ENCODE results near the gene PLXNA4. TPM values are rescaled to one million over a fixed set of nuclear protein-coding genes. Genes with fewer than 3 reads are reported as not detected.

Gene PLXNA4
- total RNA-seq, 1 donor from 2014 or later = 14.0 TPM

GRCh38 chr7:132418840-132419239 is 157.4 kb downstream of the PLXNA4 start:
- intact Hi-C loops (cut with DNase I) = no loop called here

GRCh38 chr7:132417103-132417906 is 159.0 kb downstream of the PLXNA4 start:
- H3K4me3 ChIP-seq = no peak overlapping the region
- no peaks in the 10 kb centered on the region for H3K4me1 ChIP-seq
- TF ChIP-seq CTCF (IDR thresholded peaks at IDR 0.05) (no peak), POLR2AphosphoS5 (IDR thresholded peaks at IDR 0.05; ENCODE audit: insufficient read depth in 1 of 2, low read depth in 1 of 2) (no peak), POLR2A (IDR thresholded peaks at IDR 0.05) (no peak)
- no peaks in the 10 kb centered on the region for H3K36me3 ChIP-seq
- H3K9me3 ChIP-seq = no peaks in the 10 kb centered on the region
- intact Hi-C loops (cut with DNase I) = no loop called here
- H3K27ac ChIP-seq = no peak overlapping the region
- no peaks in the 10 kb centered on the region for H3K27me3 ChIP-seq
- no peak for DNase-seq (ENCODE audit: extremely low spot score in 2 of 2)

More at GRCh38 chr7:132418840-132419239, 157.4 kb downstream of the PLXNA4 start:
- no peak overlapping the region for H3K4me3 ChIP-seq
- no peaks in the 10 kb centered on the region for H3K27me3 ChIP-seq
- H3K27ac ChIP-seq = no peak overlapping the region
- no peaks in the 10 kb centered on the region for H3K4me1 ChIP-seq
- no peaks in the 10 kb centered on the region for H3K9me3 ChIP-seq
- DNase-seq (ENCODE audit: extremely low spot score in 2 of 2) = no peak
- TF ChIP-seq CTCF (IDR thresholded peaks at IDR 0.05) = no peak
- TF ChIP-seq POLR2AphosphoS5 (IDR thresholded peaks at IDR 0.05; ENCODE audit: insufficient read depth in 1 of 2, low read depth in 1 of 2) = no peak
- TF ChIP-seq POLR2A (IDR thresholded peaks at IDR 0.05) = no peak
- no peaks in the 10 kb centered on the region for H3K36me3 ChIP-seq

GRCh38 chr7:132416395-132416794 is 159.9 kb downstream of the PLXNA4 start:
- no peaks in the 10 kb centered on the region for H3K36me3 ChIP-seq
- no peaks in the 10 kb centered on the region for H3K9me3 ChIP-seq
- no peaks in the 10 kb centered on the region for H3K4me1 ChIP-seq
- no peak overlapping the region for H3K27ac ChIP-seq
- intact Hi-C loops (cut with DNase I) = no loop called here
- no peak overlapping the region for H3K4me3 ChIP-seq
- DNase-seq (ENCODE audit: extremely low spot score in 2 of 2) = no peak
- no peak for TF ChIP-seq POLR2AphosphoS5 (IDR thresholded peaks at IDR 0.05; ENCODE audit: insufficient read depth in 1 of 2, low read depth in 1 of 2)
- TF ChIP-seq POLR2A (IDR thresholded peaks at IDR 0.05) = no peak
- TF ChIP-seq CTCF (IDR thresholded peaks at IDR 0.05) = no peak
- no peaks in the 10 kb centered on the region for H3K27me3 ChIP-seq

- Histone ChIP-seq H3K27ac (no peak overlapping the region), H3K4me1 (peaks cover 3% of the 10 kb centered on the region), H3K9me3 (no peaks in the 10 kb centered on the region), H3K27me3 (no peaks in the 10 kb centered on the region), H3K4me3 (no peak overlapping the region), H3K36me3 (no peaks in the 10 kb centered on the region)
- TF ChIP-seq POLR2AphosphoS5 (IDR thresholded peaks at IDR 0.05; ENCODE audit: insufficient read depth in 1 of 2, low read depth in 1 of 2) = no peak
- no peak for TF ChIP-seq CTCF (IDR thresholded peaks at IDR 0.05)
- TF ChIP-seq POLR2A (IDR thresholded peaks at IDR 0.05) = no peak
- intact Hi-C loops (cut with DNase I) = no loop called here
- DNase-seq (ENCODE audit: extremely low spot score in 2 of 2) = no peak
Measured at GRCh38 chr7:132415259-132415658, 161.0 kb downstream of the PLXNA4 start.

GRCh38 chr7:132414857-132415256 is 161.4 kb downstream of the PLXNA4 start:
- no peak for DNase-seq (ENCODE audit: extremely low spot score in 2 of 2)
- Histone ChIP-seq H3K4me1 (peaks cover 7% of the 10 kb centered on the region), H3K27me3 (no peaks in the 10 kb centered on the region), H3K9me3 (no peaks in the 10 kb centered on the region), H3K36me3 (no peaks in the 10 kb centered on the region), H3K4me3 (no peak overlapping the region), H3K27ac (no peak overlapping the region)
- TF ChIP-seq POLR2A (IDR thresholded peaks at IDR 0.05) (no peak), POLR2AphosphoS5 (IDR thresholded peaks at IDR 0.05; ENCODE audit: insufficient read depth in 1 of 2, low read depth in 1 of 2) (no peak), CTCF (IDR thresholded peaks at IDR 0.05) (no peak)
- intact Hi-C loops (cut with DNase I) = no loop called here

All from vagina (tissue), 2 donors.